H1 (cell line): ENCODE data around the gene EPS8L1. TPM values are rescaled to one million over a fixed set of nuclear protein-coding genes. Genes with fewer than 3 reads are reported as not detected.

ENCODE experiments used
- CTCF ChIA-PET: fragments of 300-600 bp; sonication (Branson Sonifier 250); formaldehyde crosslinking; loops from one replicate; lab custom pipeline; 2021; ENCODE audit not compliant: partially characterized antibody; lab: Charles Lee
- POLR2A ChIA-PET: fragments of 300-600 bp; sonication (Branson Sonifier 250); formaldehyde crosslinking; loops from one replicate; lab custom pipeline; 2021; ENCODE audit warnings: inconsistent platforms; ENCODE audit not compliant: partially characterized antibody; lab: Charles Lee
- DNase-seq, 2 experiments: peaks; one replicate each; pipeline versions ENCODE4 v3.0.0 to v3.0.0-alpha.2; 2010 to 2022; ENCODE audit warnings: low spot score in 2 of 2, low read depth in 1 of 2, mixed read lengths in 1 of 2
- FAIRE-seq: peaks from 2 replicates; lab custom pipeline; 2011; peaks lifted over from hg19 to GRCh38; lab: Jason Lieb, UNC
- H2AFZ ChIP-seq: 2 replicates; pipeline ENCODE4 v1.8.1; 2012; ENCODE audit warnings: low read length, inconsistent platforms
- H2AK5ac ChIP-seq: 2 replicates; pipeline ENCODE4 v1.6.1; 2013; ENCODE audit warnings: low read depth, low read length
- H2BK120ac ChIP-seq: replicated peaks from 2 replicates; pipeline ENCODE3; 2013; ENCODE audit warnings: low read depth, low read length, inconsistent platforms
- H2BK12ac ChIP-seq: 2 replicates; pipeline ENCODE4 v1.6.1; 2013; ENCODE audit warnings: low read depth, low read length
- H2BK15ac ChIP-seq: 2 replicates; pipeline ENCODE4 v1.6.1; 2013; ENCODE audit warnings: low read length
- H2BK20ac ChIP-seq: 2 replicates; pipeline ENCODE4 v1.6.1; 2013; ENCODE audit warnings: low read length
- H2BK5ac ChIP-seq: 2 replicates; pipeline ENCODE4 v1.6.1; 2013; ENCODE audit warnings: low read depth, low read length
- H3K14ac ChIP-seq: 2 replicates; pipeline ENCODE4 v1.6.1; 2013; ENCODE audit warnings: inconsistent platforms; ENCODE audit not compliant: insufficient read length
- H3K18ac ChIP-seq: 2 replicates; pipeline ENCODE4 v1.6.1; 2013; ENCODE audit warnings: low read length; ENCODE audit errors: extremely low read depth
- H3K23ac ChIP-seq: 2 replicates; pipeline ENCODE4 v1.6.1; 2013; ENCODE audit warnings: inconsistent platforms; ENCODE audit not compliant: insufficient read length
- H3K23me2 ChIP-seq: 2 replicates; pipeline ENCODE4 v1.6.1; 2013; ENCODE audit warnings: low read depth, low read length
- H3K27ac ChIP-seq: 2 replicates; pipeline ENCODE4 v1.6.1; 2011; ENCODE audit warnings: low read depth, low read length, inconsistent platforms
- H3K27me3 ChIP-seq, 4 experiments: replicated peaks in 1 of 4; 1 replicate in 1 of 4; 2 replicates in 3 of 4; pipeline versions ENCODE4 v1.6.1 to v1.8.1; 2011 to 2013; ENCODE audit warnings: low read length in 3 of 4, mild to moderate bottlenecking in 3 of 4, inconsistent platforms in 2 of 4, mixed read lengths in 2 of 4, moderate library complexity in 1 of 4; ENCODE audit not compliant: control insufficient read depth in 3 of 4, insufficient read depth in 3 of 4; ENCODE audit errors: extremely low read depth in 1 of 4
- H3K36me3 ChIP-seq, 4 experiments: 2 replicates each; pipeline versions ENCODE4 v1.6.1 to v1.8.1; 2011 to 2013; ENCODE audit warnings: mild to moderate bottlenecking in 4 of 4, low read length in 3 of 4, moderate library complexity in 2 of 4, control low read depth in 1 of 4, inconsistent platforms in 1 of 4; ENCODE audit not compliant: insufficient read depth in 4 of 4, control insufficient read depth in 2 of 4
- H3K4ac ChIP-seq: replicated peaks from 2 replicates; pipeline ENCODE3; 2013; ENCODE audit warnings: low read length, low read depth, mixed read lengths, inconsistent platforms; ENCODE audit not compliant: insufficient read length
- H3K4me1 ChIP-seq, 4 experiments: replicated peaks in 1 of 4; 1 replicate in 1 of 4; 2 replicates in 3 of 4; pipeline versions ENCODE4 v1.6.1 to v1.8.1; 2011 to 2013; ENCODE audit warnings: low read length in 3 of 4, inconsistent platforms in 2 of 4, mixed read lengths in 1 of 4; ENCODE audit not compliant: insufficient read depth in 4 of 4, control insufficient read depth in 3 of 4
- H3K4me2 ChIP-seq, 2 experiments: 2 replicates each; pipeline versions ENCODE4 v1.6.1 to v1.8.1; 2011 to 2013; ENCODE audit warnings: low read depth in 2 of 2, low read length in 2 of 2, control low read depth in 1 of 2, inconsistent platforms in 1 of 2, mild to moderate bottlenecking in 1 of 2; ENCODE audit not compliant: insufficient read depth in 1 of 2
- H3K4me3 ChIP-seq, 4 experiments: fragments of 200-600, 300-600 bp in 1 of 4; sonication (generic), shearing (Covaris generic), sonication (Bioruptor Twin) in 1 of 4; 2 replicates each; pipeline versions ENCODE4 v1.5.1 to v1.8.1; 2011 to 2016; ENCODE audit warnings: low read length in 4 of 4, low read depth in 3 of 4, control low read depth in 2 of 4, inconsistent platforms in 2 of 4, mild to moderate bottlenecking in 2 of 4, mixed read lengths in 1 of 4, moderate library complexity in 1 of 4; ENCODE audit not compliant: insufficient read depth in 2 of 4; ENCODE audit errors: extremely low read depth in 1 of 4
- H3K56ac ChIP-seq: replicated peaks from 2 replicates; pipeline ENCODE3; 2013; ENCODE audit warnings: low read depth, mild to moderate bottlenecking, mixed read lengths, low read length, inconsistent platforms; ENCODE audit not compliant: insufficient read length
- H3K79me1 ChIP-seq: 2 replicates; pipeline ENCODE4 v1.6.1; 2013; ENCODE audit warnings: low read depth, low read length, control low read depth
- H3K79me2 ChIP-seq, 2 experiments: 2 replicates each; pipeline versions ENCODE4 v1.6.1 to v1.8.1; 2012 to 2013; ENCODE audit warnings: low read length in 2 of 2, mild to moderate bottlenecking in 2 of 2, inconsistent platforms in 1 of 2; ENCODE audit not compliant: insufficient read depth in 2 of 2, control insufficient read depth in 1 of 2
- H3K9ac ChIP-seq, 4 experiments: replicated peaks in 1 of 4; 1 replicate in 1 of 4; 2 replicates in 3 of 4; pipeline versions ENCODE4 v1.6.1 to v1.8.1; 2011 to 2013; ENCODE audit warnings: low read depth in 3 of 4, low read length in 3 of 4, control low read depth in 2 of 4, mild to moderate bottlenecking in 2 of 4, moderate library complexity in 2 of 4, inconsistent platforms in 1 of 4; ENCODE audit errors: extremely low read depth in 1 of 4
- H3K9me3 ChIP-seq, 2 experiments: 2 replicates each; pipeline versions ENCODE4 v1.6.1 to v1.8.1; 2012 to 2013; ENCODE audit warnings: mild to moderate bottlenecking in 2 of 2, moderate library complexity in 2 of 2, control low read depth in 1 of 2, inconsistent platforms in 1 of 2, low read depth in 1 of 2, low read length in 1 of 2, mixed read lengths in 1 of 2; ENCODE audit not compliant: insufficient read depth in 2 of 2
- H4K20me1 ChIP-seq, 2 experiments: replicated peaks in 1 of 2; 2 replicates each; pipeline versions ENCODE3 to v1.8.1; 2011 to 2013; ENCODE audit warnings: inconsistent platforms in 2 of 2, low read length in 2 of 2, mild to moderate bottlenecking in 1 of 2; ENCODE audit not compliant: insufficient read depth in 2 of 2, control insufficient read depth in 1 of 2
- H4K5ac ChIP-seq: 2 replicates; pipeline ENCODE4 v1.6.1; 2013; ENCODE audit warnings: low read length, low read depth, mixed read lengths, inconsistent platforms; ENCODE audit not compliant: insufficient read length
- H4K8ac ChIP-seq: 2 replicates; pipeline ENCODE4 v1.8.0; 2013; ENCODE audit warnings: mild to moderate bottlenecking, moderate library complexity, low read length, inconsistent platforms; ENCODE audit not compliant: insufficient read depth; ENCODE audit errors: extremely low read depth
- H4K91ac ChIP-seq: replicated peaks from 2 replicates; pipeline ENCODE3; 2013; ENCODE audit warnings: low read length, mixed read lengths, inconsistent platforms; ENCODE audit not compliant: insufficient read length
- ASH2L ChIP-seq: fragments of 200-600, 300-600 bp; sonication (generic); IDR thresholded peaks from one replicate; pipeline ENCODE4 v1.7.1; 2017; ENCODE audit warnings: low read length
- CBX5 ChIP-seq: fragments of 300-800, 300-1000 bp; sonication (generic); IDR thresholded peaks from 2 replicates; pipeline ENCODE4 v1.7.1; 2016; ENCODE audit warnings: antibody characterized with exemption, low read length, low read depth
- CTCF ChIP-seq, 3 experiments: IDR thresholded peaks; 1 replicate in 2 of 3; 2 replicates in 1 of 3; pipeline versions ENCODE4 v1.5.1 to v1.6.1; 2011; ENCODE audit warnings: low read length in 3 of 3, mild to moderate bottlenecking in 3 of 3, inconsistent platforms in 2 of 3, low read depth in 1 of 3, moderate library complexity in 1 of 3; ENCODE audit not compliant: insufficient read depth in 1 of 3; ENCODE audit errors: control extremely low read depth in 1 of 3
- EGR1 ChIP-seq: IDR thresholded peaks from 2 replicates; pipeline ENCODE4 v1.6.1; 2011; ENCODE audit warnings: low read depth, low read length, borderline replicate concordance
- JUN ChIP-seq: IDR thresholded peaks from 2 replicates; pipeline ENCODE4 v1.6.1; 2011; ENCODE audit warnings: low read depth, mild to moderate bottlenecking, improper control_type of control experiment, low read length
- RAD21 ChIP-seq, 2 experiments: IDR thresholded peaks in 1 of 2; conservative IDR thresholded peaks in 1 of 2; 2 replicates each; pipeline ENCODE4 v1.6.1; 2011; ENCODE audit warnings: low read depth in 2 of 2, low read length in 2 of 2, improper control_type of control experiment in 1 of 2, inconsistent platforms in 1 of 2, mild to moderate bottlenecking in 1 of 2, moderate library complexity in 1 of 2
- SRF ChIP-seq: IDR thresholded peaks from 2 replicates; pipeline ENCODE4 v1.6.1; 2011; ENCODE audit warnings: mild to moderate bottlenecking, low read depth, low read length, moderate library complexity
- TBP ChIP-seq: IDR thresholded peaks from 2 replicates; pipeline ENCODE4 v1.6.1; 2011; ENCODE audit warnings: low read depth, low read length, improper control_type of control experiment
- WGBS, 2 experiments: shearing (Covaris generic) in 1 of 2; methylation state at CpG; one replicate each; pipeline versions ENCODE4 v1.1.6 to v1.1.7; 2013 to 2015; ENCODE audit warnings: low lambda C conversion rate in 2 of 2, mixed read lengths in 2 of 2, inconsistent platforms in 1 of 2, low coverage in 1 of 2, missing lambda C conversion rate in 1 of 2; ENCODE audit not compliant: insufficient replicate concordance in 2 of 2, insufficient coverage in 1 of 2, insufficient read length in 1 of 2; ENCODE audit errors: extremely low coverage in 1 of 2, missing lambda C conversion rate in 1 of 2; 5-methylcytosine and 5-hydroxymethylcytosine counted together
- polyA plus RNA-seq, 7 experiments: library from polyadenylated mRNA; depleted of rRNA in 3 of 7; stranded (reverse) in 5 of 7; unstranded in 2 of 7; fragments of >200 nt in 5 of 7; fragments of 200-250 nt in 2 of 7; gene quantifications; 1 replicate in 5 of 7; 2 replicates in 1 of 7; 4 replicates in 1 of 7; pipeline versions ENCODE4 v1.2.1 to v1.2.3, GENCODE V29; 2011 to 2013; ENCODE audit warnings: missing spikeins in 2 of 7, mixed read lengths in 2 of 7
- total RNA-seq: library from RNA; stranded (reverse); fragmentation: NEBNext Ultra II Directional; extraction: Animal tissue kit (Norgen Biotek cat#: 25700); gene quantifications from 2 replicates; pipeline ENCODE4 v1.2.1, GENCODE V29; 2021

Gene EPS8L1
- total and polyA plus RNA-seq, 2 of the 8 experiments (the other 6 are each of a cell fraction or from before 2014, with no cell fraction given): 19.8 to 30.2 TPM

- Histone ChIP-seq H4K91ac (no peak overlapping the region), H2BK15ac (no peak overlapping the region), H2AFZ (no peak overlapping the region), H4K5ac (no peak overlapping the region), H3K4me3 (no peak overlapping the region), H3K18ac (no peak overlapping the region), H3K27me3 (no peaks in the 10 kb centered on the region; a peak in 1 of 7 replicates), H2AK5ac (no peak overlapping the region), H3K79me1 (peaks cover 2% of the 10 kb centered on the region; the same call in 1 of the 2 replicates), H2BK12ac (no peak overlapping the region), H3K27ac (no peak overlapping the region), H4K20me1 (peaks cover 9 to 10% of the 10 kb centered on the region in 2 experiments), H3K4me1 (no peaks in the 10 kb centered on the region; a peak in 1 of 7 replicates), H2BK20ac (no peak overlapping the region), H3K23ac (no peak overlapping the region), H3K56ac (no peak overlapping the region), H3K9ac (no peak overlapping the region), H3K4ac (no peak overlapping the region), H3K36me3 (peaks cover 10 to 57% (median 31%) of the 10 kb centered on the region in 4 experiments), H3K14ac (no peak overlapping the region), H3K79me2 (no peaks in the 10 kb centered on the region), H2BK5ac (no peak overlapping the region), H3K9me3 (no peaks in the 10 kb centered on the region), H3K23me2 (no peaks in the 10 kb centered on the region; the same call in 1 of the 2 replicates), H3K4me2 (no peak overlapping the region), H2BK120ac (no peak overlapping the region), H4K8ac (peak overlapping the region; percentile 80)
- ChIA-PET CTCF (interaction anchor here (0.7 to 2.5 kb wide), 8 partner anchors 8 to 1320 kb away, joined by 3 to 10 read pairs (median 3); no protein-coding TSS in a partner anchor), POLR2A (interaction anchor here (1.2 to 1.4 kb wide), 3 partner anchors 9 to 63 kb away, joined by 3 to 6 read pairs (median 5); no protein-coding TSS in a partner anchor)
- WGBS, 2 experiments: 91% methylated on average over 29 of the region's 30 CpGs; no CpG with 5 or more reads in 1 of the 2 experiments
- FAIRE-seq (no peak), DNase-seq (no peak)
- TF ChIP-seq RAD21 (IDR thresholded peaks at IDR 0.05 in 1 of 2, conservative IDR thresholded peaks at IDR 0.05 in 1 of 2; ENCODE audit: low read depth in 2 of 2, low read length in 2 of 2) (peak; percentile 31 to 51; a peak in 2 of 4 replicates), JUN (no peak), TBP (no peak), ASH2L (no peak), CBX5 (no peak), SRF (no peak), EGR1 (no peak), CTCF (IDR thresholded peaks at IDR 0.05; ENCODE audit: control extremely low read depth in 1 of 3, insufficient read depth in 1 of 3, low read depth in 1 of 3, low read length in 3 of 3) (peak in 1 of 3 experiments; percentile 37; a peak in 2 of 4 replicates)
These were observed 30.6 kb upstream of the EPS8L1 start for GRCh38 chr19:55044771-55045716.
